Activated naive CD8-positive, alpha-beta T cell treated with anti-CD3 and anti-CD28 coated beads, Interleukin-2, amount 10 ng/mL, durations not matched to agents 7 days and 5 days (primary cell): ENCODE data around the gene GALNT2. TPM values are rescaled to one million over a fixed set of nuclear protein-coding genes. Genes with fewer than 3 reads are reported as not detected.

ENCODE experiments used
- ATAC-seq: fragments of 150-1000 bp; cut with Tn5 transposase; one replicate; pipeline ENCODE4 v1.10.0; 2021; ENCODE audit warnings: low read depth, moderate library complexity
- POLR2A ChIA-PET: fragments of 350-600 bp; sonication (Branson Sonifier 250); formaldehyde crosslinking; loops from one replicate; lab custom pipeline; 2021; ENCODE audit warnings: antibody characterized with exemption; lab: Charles Lee
- DNase-seq: peaks from one replicate; pipeline ENCODE4 v3.0.0; 2021
- H3K27ac Mint-ChIP-seq: one replicate; pipeline ENCODE4 v1.8.0; 2022; ENCODE audit warnings: mild to moderate bottlenecking, mixed read lengths
- H3K27me3 Mint-ChIP-seq: one replicate; pipeline ENCODE4 v1.8.0; 2022; ENCODE audit warnings: mild to moderate bottlenecking, moderate library complexity, mixed read lengths
- H3K36me3 Mint-ChIP-seq: one replicate; pipeline ENCODE4 v1.8.0; 2021; ENCODE audit warnings: mild to moderate bottlenecking, mixed read lengths
- H3K4me1 Mint-ChIP-seq: one replicate; pipeline ENCODE4 v1.8.0; 2021; ENCODE audit warnings: mixed read lengths
- H3K4me3 Mint-ChIP-seq: one replicate; pipeline ENCODE4 v1.8.0; 2022; ENCODE audit warnings: mild to moderate bottlenecking, moderate library complexity, mixed read lengths
- H3K9me3 Mint-ChIP-seq: one replicate; pipeline ENCODE4 v1.8.0; 2021; ENCODE audit warnings: mixed read lengths
- total RNA-seq, 2 experiments: library from RNA; stranded (reverse); gene quantifications; one replicate each; pipeline ENCODE4 v1.2.3, GENCODE V29; 2021

Gene GALNT2
- total RNA-seq, 2 experiments from 2014 or later = 25.3 to 29.0 TPM

- no peak overlapping the region for H3K27ac Mint-ChIP-seq
- POLR2A ChIA-PET = no interaction called here
- no peaks in the 10 kb centered on the region for H3K9me3 Mint-ChIP-seq
- no peaks in the 10 kb centered on the region for H3K27me3 Mint-ChIP-seq
- DNase-seq = no peak
- peaks cover 6% of the 10 kb centered on the region for H3K4me1 Mint-ChIP-seq
- no peak overlapping the region for H3K4me3 Mint-ChIP-seq
- H3K36me3 Mint-ChIP-seq = peaks cover 10% of the 10 kb centered on the region
- ATAC-seq = no peak
These were observed 109.3 kb downstream of the GALNT2 start for GRCh38 chr1:230176326-230176725.

- Mint-ChIP-seq H3K27me3 (no peaks in the 10 kb centered on the region), H3K4me3 (no peak overlapping the region), H3K27ac (no peak overlapping the region), H3K9me3 (no peaks in the 10 kb centered on the region), H3K36me3 (peaks cover 10% of the 10 kb centered on the region), H3K4me1 (peaks cover 6% of the 10 kb centered on the region)
- POLR2A ChIA-PET = no interaction called here
- no peak for DNase-seq
- ATAC-seq = peak; percentile 47
These were observed 109.9 kb downstream of the GALNT2 start for GRCh38 chr1:230176871-230177411.

GRCh38 chr1:230179249-230179648, 112.2 kb downstream of the GALNT2 start:
- Mint-ChIP-seq H3K4me3 (no peak overlapping the region), H3K27me3 (no peaks in the 10 kb centered on the region), H3K4me1 (peaks cover 5% of the 10 kb centered on the region), H3K27ac (no peak overlapping the region), H3K9me3 (no peaks in the 10 kb centered on the region), H3K36me3 (peaks cover 8% of the 10 kb centered on the region)
- DNase-seq (no peak), ATAC-seq (no peak)
- POLR2A ChIA-PET = no interaction called here

- Mint-ChIP-seq H3K9me3 (no peaks in the 10 kb centered on the region), H3K27me3 (no peaks in the 10 kb centered on the region), H3K4me1 (peaks cover 30% of the 10 kb centered on the region), H3K36me3 (peaks cover 19% of the 10 kb centered on the region), H3K27ac (no peak overlapping the region), H3K4me3 (no peak overlapping the region)
- DNase-seq (no peak), ATAC-seq (peak; percentile 59)
- POLR2A ChIA-PET = no interaction called here
These were observed 118.3 kb downstream of the GALNT2 start for GRCh38 chr1:230185076-230186001.

- H3K4me3 Mint-ChIP-seq = no peak overlapping the region
- POLR2A ChIA-PET = no interaction called here
- DNase-seq (no peak), ATAC-seq (no peak)
- peaks cover 19% of the 10 kb centered on the region for H3K36me3 Mint-ChIP-seq
- no peak overlapping the region for H3K27ac Mint-ChIP-seq
- H3K9me3 Mint-ChIP-seq = no peaks in the 10 kb centered on the region
- H3K27me3 Mint-ChIP-seq = no peaks in the 10 kb centered on the region
- peaks cover 30% of the 10 kb centered on the region for H3K4me1 Mint-ChIP-seq
These were observed 119.2 kb downstream of the GALNT2 start for GRCh38 chr1:230186003-230186863.

- peaks cover 30% of the 10 kb centered on the region for H3K4me1 Mint-ChIP-seq
These were observed 119.8 kb downstream of the GALNT2 start for GRCh38 chr1:230186874-230187273.

GRCh38 chr1:230187290-230187689, 120.3 kb downstream of the GALNT2 start:
- Mint-ChIP-seq H3K27me3 (no peaks in the 10 kb centered on the region), H3K36me3 (peaks cover 19% of the 10 kb centered on the region), H3K27ac (peak overlapping the region; percentile 57), H3K4me3 (peak overlapping the region; percentile 57), H3K9me3 (no peaks in the 10 kb centered on the region), H3K4me1 (peaks cover 30% of the 10 kb centered on the region)
- ATAC-seq (peak; percentile 12), DNase-seq (no peak)
- POLR2A ChIA-PET = no interaction called here

More at GRCh38 chr1:230186874-230187273, 119.8 kb downstream of the GALNT2 start:
- H3K27ac Mint-ChIP-seq = peak overlapping the region; percentile 57
- DNase-seq = no peak
- H3K27me3 Mint-ChIP-seq = no peaks in the 10 kb centered on the region
- H3K9me3 Mint-ChIP-seq = no peaks in the 10 kb centered on the region
- ATAC-seq = peak; percentile 55
- POLR2A ChIA-PET = no interaction called here
- peak overlapping the region; percentile 57 for H3K4me3 Mint-ChIP-seq
- peaks cover 19% of the 10 kb centered on the region for H3K36me3 Mint-ChIP-seq

- no peak overlapping the region for H3K4me3 Mint-ChIP-seq
- no peaks in the 10 kb centered on the region for H3K9me3 Mint-ChIP-seq
- H3K4me1 Mint-ChIP-seq = peaks cover 30% of the 10 kb centered on the region
- no peak for ATAC-seq
- POLR2A ChIA-PET = no interaction called here
- no peak overlapping the region for H3K27ac Mint-ChIP-seq
- DNase-seq = no peak
- peaks cover 19% of the 10 kb centered on the region for H3K36me3 Mint-ChIP-seq
- no peaks in the 10 kb centered on the region for H3K27me3 Mint-ChIP-seq
These were observed 121.8 kb downstream of the GALNT2 start for GRCh38 chr1:230188826-230189225.

GRCh38 chr1:230189341-230189740, 122.3 kb downstream of the GALNT2 start:
- Mint-ChIP-seq H3K4me3 (no peak overlapping the region), H3K36me3 (peaks cover 19% of the 10 kb centered on the region), H3K4me1 (peaks cover 32% of the 10 kb centered on the region), H3K27me3 (no peaks in the 10 kb centered on the region), H3K9me3 (no peaks in the 10 kb centered on the region), H3K27ac (no peak overlapping the region)
- DNase-seq = no peak
- POLR2A ChIA-PET = no interaction called here
- no peak for ATAC-seq

GRCh38 chr1:230189824-230190223, 122.8 kb downstream of the GALNT2 start:
- POLR2A ChIA-PET = no interaction called here
- peaks cover 36% of the 10 kb centered on the region for H3K4me1 Mint-ChIP-seq
- ATAC-seq (no peak), DNase-seq (no peak)
- peaks cover 15% of the 10 kb centered on the region for H3K36me3 Mint-ChIP-seq
- no peak overlapping the region for H3K27ac Mint-ChIP-seq
- H3K4me3 Mint-ChIP-seq = no peak overlapping the region
- H3K9me3 Mint-ChIP-seq = no peaks in the 10 kb centered on the region
- H3K27me3 Mint-ChIP-seq = no peaks in the 10 kb centered on the region

- no peak overlapping the region for H3K27ac Mint-ChIP-seq
- H3K9me3 Mint-ChIP-seq = no peaks in the 10 kb centered on the region
- H3K36me3 Mint-ChIP-seq = peaks cover 9% of the 10 kb centered on the region
- no peak overlapping the region for H3K4me3 Mint-ChIP-seq
- no peaks in the 10 kb centered on the region for H3K27me3 Mint-ChIP-seq
- peaks cover 28% of the 10 kb centered on the region for H3K4me1 Mint-ChIP-seq
- ATAC-seq (no peak), DNase-seq (no peak)
- POLR2A ChIA-PET = interaction anchor here (0.6 kb wide), 1 partner anchor 632 kb away, joined by 3 read pairs; no protein-coding TSS in a partner anchor
These were observed 124.2 kb downstream of the GALNT2 start for GRCh38 chr1:230191079-230191804.

- Mint-ChIP-seq H3K9me3 (no peaks in the 10 kb centered on the region), H3K27me3 (no peaks in the 10 kb centered on the region), H3K36me3 (peaks cover 8% of the 10 kb centered on the region), H3K27ac (no peak overlapping the region), H3K4me1 (peaks cover 23% of the 10 kb centered on the region), H3K4me3 (no peak overlapping the region)
- ATAC-seq = no peak
- no peak for DNase-seq
- POLR2A ChIA-PET = interaction anchor here (0.6 kb wide), 1 partner anchor 633 kb away, joined by 3 read pairs; no protein-coding TSS in a partner anchor
These were observed 124.8 kb downstream of the GALNT2 start for GRCh38 chr1:230191855-230192254.
